AG04449 (cell line): Measurements from ENCODE around the gene HOXA11.

Experiments used
- CTCF ChIA-PET: fragments of 350-600 bp; formaldehyde crosslinking; extraction: SDS; loops from one replicate; lab custom pipeline; 2021; ENCODE audit warnings: antibody characterized with exemption; lab: Yijun Ruan, JAX
- POLR2A ChIA-PET: fragments of 400-600, 350-600 bp; formaldehyde crosslinking; extraction: SDS; loops from one replicate; lab custom pipeline; 2020; ENCODE audit warnings: antibody characterized with exemption, inconsistent platforms; lab: Yijun Ruan, JAX
- DNase-seq: peaks from one replicate; pipeline ENCODE4 v3.0.0-alpha.2; 2010; ENCODE audit warnings: low read depth, low spot score
- H3K4me3 ChIP-seq: 2 replicates; pipeline ENCODE4 v1.5.1; 2011; ENCODE audit warnings: low read depth, mild to moderate bottlenecking, control low read depth, low read length
- CTCF ChIP-seq: IDR thresholded peaks from one replicate; pipeline ENCODE4 v1.5.1; 2011; ENCODE audit warnings: mild to moderate bottlenecking, moderate library complexity, low read length, control low read depth, inconsistent platforms; ENCODE audit not compliant: insufficient read depth; ENCODE audit errors: missing control alignments

HOXA11 gene

GRCh38 chr7:27177795-27178320 is 7.2 kb downstream of the HOXA11 start:
- DNase-seq: no peak
- peak overlapping the region; percentile 75 for H3K4me3 ChIP-seq
- POLR2A ChIA-PET: interaction anchor here (1.4 to 4.8 kb wide), 2 partner anchors 8 to 1321 kb away, joined by 6 to 53 read pairs; no protein-coding TSS in a partner anchor
- CTCF ChIA-PET: interaction anchor here (1.1 to 9.5 kb wide), 6 partner anchors 8 to 1285 kb away, joined by 4 to 117 read pairs (median 10); partner anchors contain the start of gene HOXA9
- no peak for TF ChIP-seq CTCF

GRCh38 chr7:27176962-27177794 is 7.9 kb downstream of the HOXA11 start:
- peak overlapping the region; percentile 75 for H3K4me3 ChIP-seq
- TF ChIP-seq CTCF: no peak
- no peak for DNase-seq
- ChIA-PET CTCF (interaction anchor here (0.9 to 9.5 kb wide), 6 partner anchors 8 to 1284 kb away, joined by 4 to 117 read pairs (median 8); partner anchors contain the start of gene HOXA9), POLR2A (interaction anchor here (2.2 to 4.8 kb wide), 2 partner anchors 8 to 11 kb away, joined by 13 to 53 read pairs; partner anchors contain the start of gene HOXA9)

GRCh38 chr7:27176524-27176845 is 8.5 kb downstream of the HOXA11 start:
- TF ChIP-seq CTCF: no peak
- peak overlapping the region; percentile 75 for H3K4me3 ChIP-seq
- CTCF ChIA-PET: interaction anchor here (0.9 to 9.5 kb wide), 4 partner anchors 10 to 1284 kb away, joined by 4 to 117 read pairs (median 8); partner anchors contain the start of gene HOXA9
- DNase-seq: no peak
- POLR2A ChIA-PET: interaction anchor here (2.2 to 5.5 kb wide), 3 partner anchors 7 to 15 kb away, joined by 13 to 53 read pairs (median 33); partner anchors contain the start of gene HOXA9

GRCh38 chr7:27175626-27176523 is 9.2 kb downstream of the HOXA11 start:
- ChIA-PET CTCF (interaction anchor here (0.9 to 9.5 kb wide), 4 partner anchors 11 to 1283 kb away, joined by 4 to 117 read pairs (median 8); partner anchors contain the start of gene HOXA9), POLR2A (interaction anchor here (0.8 to 5.5 kb wide), 4 partner anchors 6 to 14 kb away, joined by 3 to 53 read pairs (median 23); partner anchors contain the start of gene HOXA9)

More at GRCh38 chr7:27175626-27176523, 9.2 kb downstream of the HOXA11 start:
- DNase-seq: no peak
- no peak for TF ChIP-seq CTCF
- peak overlapping the region; percentile 75 for H3K4me3 ChIP-seq
